Panc1 (cell line): ENCODE data around the gene HTRA2. TPM values are rescaled to one million over a fixed set of nuclear protein-coding genes. Genes with fewer than 3 reads are reported as not detected.

Source experiments
- ATAC-seq: fragments of 200-7000 bp; cut with Tn5 transposase; 2 replicates; pipeline ENCODE4 v1.9.1; 2020; ENCODE audit warnings: mild to moderate bottlenecking, moderate library complexity
- Bru-seq: library from RNA; stranded (reverse); fragments of 400-500 nt; gene quantifications from one replicate; lab custom pipeline; 2021; lab: Mats Ljungman, UMichigan
- BruChase-seq, 2 experiments: library from RNA; stranded (reverse); fragments of 400-500 nt; gene quantifications; one replicate each; lab custom pipeline; 2021; lab: Mats Ljungman, UMichigan
- BruUV-seq: library from RNA; stranded (reverse); fragments of 400-500 nt; replicated peaks from 2 replicates; lab custom pipeline; 2021; lab: Mats Ljungman, UMichigan
- CTCF ChIA-PET: fragments of 300-600 bp; sonication (Branson Sonifier 250); formaldehyde crosslinking; loops from one replicate; lab custom pipeline; 2022; ENCODE audit warnings: antibody characterized with exemption; lab: Charles Lee
- POLR2A ChIA-PET: fragments of 300-600 bp; sonication (Branson Sonifier 250); formaldehyde crosslinking; loops from one replicate; lab custom pipeline; 2022; ENCODE audit warnings: antibody characterized with exemption; lab: Charles Lee
- DNase-seq: peaks from one replicate; pipeline ENCODE4 v3.0.0-alpha.2; 2010; ENCODE audit warnings: low read depth, low spot score
- H3K27ac ChIP-seq: 2 replicates; pipeline ENCODE4 v1.5.1; 2011; ENCODE audit warnings: mild to moderate bottlenecking, low read length, inconsistent platforms
- H3K27me3 ChIP-seq: fragments of 200-500 bp; sonication (Bioruptor generic); 2 replicates; pipeline ENCODE4 v1.6.0; 2014; ENCODE audit warnings: low read length, inconsistent platforms; ENCODE audit not compliant: control insufficient read depth, insufficient read depth
- H3K36me3 ChIP-seq: fragments of 200-500 bp; sonication (Bioruptor generic); 2 replicates; pipeline ENCODE4 v1.5.1; 2014; ENCODE audit warnings: inconsistent platforms, mild to moderate bottlenecking, low read length, moderate library complexity; ENCODE audit not compliant: control insufficient read depth, insufficient read depth
- H3K4me1 ChIP-seq: 2 replicates; pipeline ENCODE4 v1.5.1; 2011; ENCODE audit warnings: inconsistent platforms, mild to moderate bottlenecking, low read length, moderate library complexity; ENCODE audit not compliant: control insufficient read depth, insufficient read depth
- H3K4me3 ChIP-seq, 2 experiments: 2 replicates each; pipeline ENCODE4 v1.5.1; 2011 to 2012; ENCODE audit warnings: low read depth in 2 of 2, low read length in 2 of 2, mild to moderate bottlenecking in 2 of 2, inconsistent platforms in 1 of 2, moderate library complexity in 1 of 2
- H3K9me3 ChIP-seq: fragments of 200-500 bp; sonication (Bioruptor generic); 2 replicates; pipeline ENCODE4 v1.5.1; 2014; ENCODE audit warnings: low read depth, mild to moderate bottlenecking, inconsistent platforms, low read length, moderate library complexity; ENCODE audit not compliant: control insufficient read depth, insufficient read depth
- CTCF ChIP-seq: fragments of 450-650 bp; IDR thresholded peaks from 2 replicates; pipeline ENCODE4 v1.5.1; 2017; ENCODE audit warnings: mild to moderate bottlenecking
- POLR2AphosphoS5 ChIP-seq: IDR thresholded peaks from 2 replicates; pipeline ENCODE4 v1.6.1; 2012; ENCODE audit warnings: mild to moderate bottlenecking, low read depth, low read length, moderate library complexity
- SIN3A ChIP-seq: IDR thresholded peaks from 2 replicates; pipeline ENCODE4 v1.6.1; 2012; ENCODE audit warnings: low read depth, mild to moderate bottlenecking, low read length, moderate library complexity, borderline replicate concordance; ENCODE audit not compliant: insufficient read depth
- TCF7L2 ChIP-seq: IDR thresholded peaks from 2 replicates; pipeline ENCODE4 v1.6.1; 2011; ENCODE audit warnings: mild to moderate bottlenecking, low read depth, low read length, inconsistent platforms
- in situ Hi-C: cut with HindIII; loops from 2 replicates; pipeline ENCODE4 v1.10.0; 2016; ENCODE audit warnings: low sequenced_read_pairs, low pct_unique_long_range_greater_than_20kb
- intact Hi-C: fragments of 100-400 bp; cut with micrococcal nuclease; formaldehyde crosslinking; loops from one replicate; pipeline ENCODE4 v1.10.0; 2022; ENCODE audit not compliant: unreplicated experiment
- long read RNA-seq: library from polyadenylated mRNA; unstranded; transcript quantifications from one replicate; pipeline ENCODE4 v2.0.0, GENCODE V29; 2021; ENCODE audit not compliant: unreplicated experiment
- polyA plus RNA-seq: library from polyadenylated mRNA; unstranded; fragments of >200 nt; gene quantifications from one replicate; pipeline ENCODE4 v1.2.1, GENCODE V29; 2012; ENCODE audit warnings: missing spikeins; ENCODE audit not compliant: insufficient read length
- total RNA-seq: library from RNA; stranded (reverse); gene quantifications from one replicate; pipeline ENCODE4 v1.2.1, GENCODE V29; 2021; ENCODE audit not compliant: unreplicated experiment
- TF ChIP-seq, protein P1 (sequence below), 2 experiments: IDR thresholded peaks; 2 replicates each; pipeline ENCODE4 v1.6.1; 2011 to 2012; ENCODE audit warnings: low read depth in 2 of 2, control low read depth in 1 of 2, low read length in 1 of 2, mild to moderate bottlenecking in 1 of 2, moderate library complexity in 1 of 2; ENCODE audit not compliant: insufficient read depth in 1 of 2

HTRA2 gene
- total RNA-seq, result 21.2 TPM
- polyA plus RNA-seq, result 21.4 TPM
- Bru-seq, nascent RNA, result percentile 55 among the genes with signal in this experiment
- percentile 64 among the genes with signal in this experiment for BruChase-seq, experiment 1, labeled RNA remaining after a 2-hour chase
- percentile 64 among the genes with signal in this experiment for BruChase-seq, experiment 2, labeled RNA remaining after a 6-hour chase
- long read RNA-seq, transcript HTRA2-201 (8 exons, 2,370 nt), result major isoform, 22 of 36 reads
- long read RNA-seq, partial matches to known transcripts, result 7 of 36 reads
- long read RNA-seq, other reads (novel, unspliced or antisense), result 7 of 36 reads

- no peaks in the 10 kb centered on the region for H3K27me3 ChIP-seq
- peaks cover 3% of the 10 kb centered on the region for H3K36me3 ChIP-seq
- TF ChIP-seq POLR2AphosphoS5 (peak; percentile 96), CTCF (no peak), TCF7L2 (peak; percentile 94), SIN3A (peak; percentile 85; the same call in 1 of the 2 replicates)
- TF ChIP-seq, protein P1, sequence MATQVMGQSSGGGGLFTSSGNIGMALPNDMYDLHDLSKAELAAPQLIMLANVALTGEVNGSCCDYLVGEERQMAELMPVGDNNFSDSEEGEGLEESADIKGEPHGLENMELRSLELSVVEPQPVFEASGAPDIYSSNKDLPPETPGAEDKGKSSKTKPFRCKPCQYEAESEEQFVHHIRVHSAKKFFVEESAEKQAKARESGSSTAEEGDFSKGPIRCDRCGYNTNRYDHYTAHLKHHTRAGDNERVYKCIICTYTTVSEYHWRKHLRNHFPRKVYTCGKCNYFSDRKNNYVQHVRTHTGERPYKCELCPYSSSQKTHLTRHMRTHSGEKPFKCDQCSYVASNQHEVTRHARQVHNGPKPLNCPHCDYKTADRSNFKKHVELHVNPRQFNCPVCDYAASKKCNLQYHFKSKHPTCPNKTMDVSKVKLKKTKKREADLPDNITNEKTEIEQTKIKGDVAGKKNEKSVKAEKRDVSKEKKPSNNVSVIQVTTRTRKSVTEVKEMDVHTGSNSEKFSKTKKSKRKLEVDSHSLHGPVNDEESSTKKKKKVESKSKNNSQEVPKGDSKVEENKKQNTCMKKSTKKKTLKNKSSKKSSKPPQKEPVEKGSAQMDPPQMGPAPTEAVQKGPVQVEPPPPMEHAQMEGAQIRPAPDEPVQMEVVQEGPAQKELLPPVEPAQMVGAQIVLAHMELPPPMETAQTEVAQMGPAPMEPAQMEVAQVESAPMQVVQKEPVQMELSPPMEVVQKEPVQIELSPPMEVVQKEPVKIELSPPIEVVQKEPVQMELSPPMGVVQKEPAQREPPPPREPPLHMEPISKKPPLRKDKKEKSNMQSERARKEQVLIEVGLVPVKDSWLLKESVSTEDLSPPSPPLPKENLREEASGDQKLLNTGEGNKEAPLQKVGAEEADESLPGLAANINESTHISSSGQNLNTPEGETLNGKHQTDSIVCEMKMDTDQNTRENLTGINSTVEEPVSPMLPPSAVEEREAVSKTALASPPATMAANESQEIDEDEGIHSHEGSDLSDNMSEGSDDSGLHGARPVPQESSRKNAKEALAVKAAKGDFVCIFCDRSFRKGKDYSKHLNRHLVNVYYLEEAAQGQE (IDR thresholded peaks at IDR 0.05; ENCODE audit: insufficient read depth in 1 of 2, low read depth in 2 of 2, low read length in 1 of 2), result no peak
- ATAC-seq (peak; percentile 96), DNase-seq (peak; percentile 96)
- ChIA-PET POLR2A (interaction anchor here (0.5 to 0.6 kb wide), 3 partner anchors 8 to 96 kb away, joined by 5 to 7 read pairs (median 6); no protein-coding TSS in a partner anchor), CTCF (interaction anchor here (0.7 to 1.0 kb wide), 2 partner anchors 25 to 58 kb away, joined by 3 to 4 read pairs; no protein-coding TSS in a partner anchor)
- no peaks in the 10 kb centered on the region for H3K9me3 ChIP-seq
- peak within 1 kb of the TSS; percentile 92 for H3K27ac ChIP-seq
- intact Hi-C loops, result loop anchor here (2.0 kb wide), 1 partner anchor 47 kb away; the partner anchor contains the start of genes CCDC142 and TTC31
- BruUV-seq, result no TSS peak
- peak within 1 kb of the TSS; percentile 87 to 99 for H3K4me3 ChIP-seq
- in situ Hi-C loops, result no loop called here
- H3K4me1 ChIP-seq, result peaks cover 6% of the 10 kb centered on the region
Observed at GRCh38 chr2:74529357-74530238, at the start of gene HTRA2, which contains the start of gene AUP1. Gene HTRA2, plus strand, starts transcription at chr2:74529933. Its CDS starts 74 bp downstream, at chr2:74530007. Gene AUP1, minus strand, starts transcription at chr2:74529706. Its CDS starts 77 bp downstream, at chr2:74529629.

GRCh38 chr2:74481431-74481830, 48.3 kb upstream of the HTRA2 start:
- ATAC-seq, result no peak
- in situ Hi-C loops, result no loop called here
- ChIA-PET CTCF (no interaction called here), POLR2A (interaction anchor here (0.7 kb wide), 1 partner anchor 23 kb away, joined by 3 read pairs; the partner anchor contains the start of gene WBP1)
- TF ChIP-seq CTCF, result no peak
- no peak for TF ChIP-seq SIN3A
- no peak for TF ChIP-seq POLR2AphosphoS5
- TF ChIP-seq, protein P1 (IDR thresholded peaks at IDR 0.05; ENCODE audit: insufficient read depth in 1 of 2, low read depth in 2 of 2, low read length in 1 of 2), result no peak
- TF ChIP-seq TCF7L2, result no peak
- H3K27ac ChIP-seq, result peak overlapping the region; percentile 99
- H3K4me1 ChIP-seq, result peaks cover 16% of the 10 kb centered on the region
- no peaks in the 10 kb centered on the region for H3K9me3 ChIP-seq
- intact Hi-C loops, result loop anchor here (5.0 kb wide), 1 partner anchor 106 kb away; no protein-coding TSS in a partner anchor
- no peak for DNase-seq
- H3K4me3 ChIP-seq, result peak overlapping the region; percentile 84 to 99
- no TSS peak for BruUV-seq
- peaks cover 3% of the 10 kb centered on the region; the same call in 1 of the 2 replicates for H3K36me3 ChIP-seq
- H3K27me3 ChIP-seq, result no peaks in the 10 kb centered on the region
